CD4-positive, alpha-beta T cell (primary cell): ENCODE measurements around the gene SYNGR4. TPM values are rescaled to one million over a fixed set of nuclear protein-coding genes. Genes with fewer than 3 reads are reported as not detected.

Source experiments
- ATAC-seq: fragments of 200-7000 bp; cut with Tn5 transposase; one replicate; pipeline ENCODE4 v1.10.0; 2022; ENCODE audit warnings: mild to moderate bottlenecking; ENCODE audit not compliant: poor library complexity
- CTCF ChIA-PET: fragments of 350-600 bp; sonication (Branson Sonifier 250); formaldehyde crosslinking; loops from one replicate; lab custom pipeline; 2021; ENCODE audit warnings: antibody characterized with exemption, inconsistent platforms; lab: Charles Lee
- POLR2A ChIA-PET: fragments of 350-600 bp; sonication (Branson Sonifier 250); formaldehyde crosslinking; loops from one replicate; lab custom pipeline; 2021; ENCODE audit warnings: antibody characterized with exemption, inconsistent platforms; lab: Charles Lee
- DNase-seq, 14 experiments: peaks; one replicate each; pipeline ENCODE4 v3.0.0-alpha.2; 2013 to 2020; ENCODE audit warnings: mixed read lengths in 2 of 14
- H3K27ac ChIP-seq, 2 donors: one replicate each; pipeline versions ENCODE4 v1.5.1 to v1.7.0; 2013; ENCODE audit warnings: low read length in 2 of 2, low read depth in 1 of 2, mild to moderate bottlenecking in 1 of 2
- H3K27me3 ChIP-seq, 2 experiments: 1 replicate in 1 of 2; 2 replicates in 1 of 2; pipeline versions ENCODE4 v1.6.1 to v1.7.0; 2013; ENCODE audit warnings: low read length in 2 of 2, control low read depth in 1 of 2, mild to moderate bottlenecking in 1 of 2, moderate library complexity in 1 of 2; ENCODE audit not compliant: insufficient read depth in 2 of 2, control insufficient read depth in 1 of 2
- H3K36me3 ChIP-seq: one replicate; pipeline ENCODE4 v1.6.1; 2013; ENCODE audit warnings: low read length, control low read depth; ENCODE audit not compliant: insufficient read depth
- H3K4me1 ChIP-seq: one replicate; pipeline ENCODE4 v1.6.1; 2013; ENCODE audit warnings: low read length, control low read depth; ENCODE audit not compliant: insufficient read depth
- H3K4me3 ChIP-seq: one replicate; pipeline ENCODE4 v1.5.1; 2013; ENCODE audit warnings: mild to moderate bottlenecking, low read length, moderate library complexity
- H3K9me3 ChIP-seq, 2 experiments: 1 replicate in 1 of 2; 2 replicates in 1 of 2; pipeline versions ENCODE4 v1.6.1 to v1.7.0; 2013; ENCODE audit warnings: low read length in 2 of 2, mild to moderate bottlenecking in 2 of 2, control low read depth in 1 of 2, moderate library complexity in 1 of 2; ENCODE audit not compliant: control insufficient read depth in 1 of 2, insufficient read depth in 1 of 2
- H3K27ac Mint-ChIP-seq: one replicate; pipeline ENCODE4 v1.8.0; 2020; ENCODE audit warnings: mixed read lengths
- H3K27me3 Mint-ChIP-seq: one replicate; pipeline ENCODE4 v1.8.0; 2021; ENCODE audit warnings: mixed read lengths
- H3K36me3 Mint-ChIP-seq: one replicate; pipeline ENCODE4 v1.8.0; 2021; ENCODE audit warnings: low read depth, mixed read lengths
- H3K4me1 Mint-ChIP-seq: one replicate; pipeline ENCODE4 v1.8.0; 2021; ENCODE audit warnings: low read depth, mixed read lengths
- H3K4me3 Mint-ChIP-seq: one replicate; pipeline ENCODE4 v1.8.0; 2020; ENCODE audit warnings: mild to moderate bottlenecking, mixed read lengths
- H3K9me3 Mint-ChIP-seq: one replicate; pipeline ENCODE4 v1.8.0; 2020; ENCODE audit warnings: mixed read lengths
- CTCF ChIP-seq: fragments of 200-600 bp; IDR thresholded peaks from one replicate; pipeline ENCODE4 v1.8.0; 2022; ENCODE audit warnings: antibody characterized with exemption, mild to moderate bottlenecking
- intact Hi-C, 2 experiments: fragments of 100-400 bp; cut with DNase I in 1 of 2; cut with micrococcal nuclease in 1 of 2; formaldehyde crosslinking; loops; one replicate each; pipeline versions ENCODE4 v1.15.1 to v1.9.0; 2023 to 2025; cut with DNase I, micrococcal nuclease
- total RNA-seq, 174 experiments: library from RNA in 2 of 174; stranded (reverse) in 2 of 174; gene quantifications; one replicate each; pipeline ENCODE4 v1.2.3 and lab custom pipeline; 2021 to 2026

Gene SYNGR4
- total RNA-seq, 2 experiments from 2014 or later, result not detected

GRCh38 chr19:48361912-48362311 lies 2.3 kb upstream of the SYNGR4 start:
- H3K4me1 ChIP-seq, result peaks cover 22% of the 10 kb centered on the region
- DNase-seq (no peak), ATAC-seq (no peak)
- H3K4me1 Mint-ChIP-seq, result peaks cover 17% of the 10 kb centered on the region
- POLR2A ChIA-PET, result interaction anchor here (2.5 to 2.9 kb wide), 3 partner anchors 28 to 118 kb away, joined by 9 to 74 read pairs (median 10); partner anchors contain the start of gene CARD8
- no peak overlapping the region for H3K27ac ChIP-seq
- H3K4me3 Mint-ChIP-seq, result peak overlapping the region; percentile 50
- H3K36me3 Mint-ChIP-seq, result peaks cover 5% of the 10 kb centered on the region
- H3K4me3 ChIP-seq, result no peak overlapping the region
- no peaks in the 10 kb centered on the region for H3K27me3 Mint-ChIP-seq
- H3K9me3 ChIP-seq, result no peaks in the 10 kb centered on the region
- H3K9me3 Mint-ChIP-seq, result no peaks in the 10 kb centered on the region
- H3K27ac Mint-ChIP-seq, result peak overlapping the region; percentile 51
- intact Hi-C loops, result loop anchor here (2.0 to 10.0 kb wide), 9 partner anchors 27 to 1747 kb away; partner anchors contain the start of genes CYTH2 (in 1 of the 2), GRWD1 (in 1 of the 2), GYS1 (in 1 of the 2) and LMTK3 (in 1 of the 2)
- CTCF ChIA-PET, result interaction anchor here (0.6 to 2.8 kb wide), 2 partner anchors 29 to 89 kb away, joined by 3 to 27 read pairs; partner anchors contain the start of gene KDELR1
- no peaks in the 10 kb centered on the region for H3K27me3 ChIP-seq
- H3K36me3 ChIP-seq, result no peaks in the 10 kb centered on the region
- TF ChIP-seq CTCF, result no peak

- CTCF ChIA-PET, result interaction anchor here (0.9 to 3.0 kb wide), 6 partner anchors 12 to 103 kb away, joined by 3 to 27 read pairs (median 7); partner anchors contain the start of gene KDELR1
- POLR2A ChIA-PET, result interaction anchor here (0.6 to 2.9 kb wide), 16 partner anchors 28 to 1762 kb away, joined by 3 to 74 read pairs (median 6); partner anchors contain the start of genes CALM3, CARD8, DBP and EMP3
- peaks cover 17% of the 10 kb centered on the region for H3K4me1 Mint-ChIP-seq
Measured at GRCh38 chr19:48362716-48363499, 1.3 kb upstream of the SYNGR4 start.

More at GRCh38 chr19:48362716-48363499, 1.3 kb upstream of the SYNGR4 start:
- Mint-ChIP-seq H3K9me3 (no peaks in the 10 kb centered on the region), H3K4me3 (peak overlapping the region; percentile 90), H3K36me3 (peaks cover 5% of the 10 kb centered on the region), H3K27ac (peak overlapping the region; percentile 90), H3K27me3 (no peaks in the 10 kb centered on the region)
- Histone ChIP-seq H3K27ac (peak overlapping the region; percentile 77 to 87), H3K36me3 (no peaks in the 10 kb centered on the region), H3K4me1 (peaks cover 22% of the 10 kb centered on the region), H3K27me3 (no peaks in the 10 kb centered on the region), H3K9me3 (no peaks in the 10 kb centered on the region), H3K4me3 (peak overlapping the region; percentile 94)
- ATAC-seq (peak; percentile 58), DNase-seq (peak; percentile 77 to 95 (median 88))
- intact Hi-C loops, result loop anchor here (1.0 to 10.0 kb wide), 11 partner anchors 28 to 1748 kb away; partner anchors contain the start of genes CYTH2 (in 1 of the 2), GRWD1 (in 1 of the 2), GYS1 (in 1 of the 2) and LIG1 (in 1 of the 2)
- TF ChIP-seq CTCF, result no peak
